Psoas muscle (tissue), 8 donors: Measurements from ENCODE around the gene TOM1. TPM values are rescaled to one million over a fixed set of nuclear protein-coding genes. Genes with fewer than 3 reads are reported as not detected.

Experiments used
- ATAC-seq, 4 donors: fragments of 200-7000 bp; cut with Tn5 transposase; one replicate each; pipeline ENCODE4 v1.9.1; 2020; ENCODE audit warnings: moderate library complexity in 3 of 4, mild to moderate bottlenecking in 2 of 4
- DNase-seq, 2 donors: peaks; one replicate each; pipeline ENCODE4 v3.0.0-alpha.2; 2020
- H3K27ac ChIP-seq: fragments of 200-600 bp; one replicate; pipeline ENCODE4 v1.8.0; 2022
- H3K27me3 ChIP-seq, 3 donors: fragments of 200-600 bp in 1 of 3; one replicate each; pipeline versions ENCODE4 v1.6.1 to v1.8.0; 2013 to 2022; ENCODE audit warnings: low read length in 2 of 3, mild to moderate bottlenecking in 2 of 3, moderate library complexity in 1 of 3; ENCODE audit not compliant: insufficient read depth in 3 of 3
- H3K36me3 ChIP-seq, 2 donors: fragments of 200-600 bp in 1 of 2; one replicate each; pipeline versions ENCODE4 v1.6.1 to v1.8.0; 2013 to 2022; ENCODE audit warnings: low read depth in 1 of 2, mild to moderate bottlenecking in 1 of 2, moderate library complexity in 1 of 2; ENCODE audit not compliant: insufficient read depth in 1 of 2
- H3K4me1 ChIP-seq: fragments of 200-600 bp; one replicate; pipeline ENCODE4 v1.8.0; 2022
- H3K4me3 ChIP-seq: fragments of 200-600 bp; one replicate; pipeline ENCODE4 v1.8.0; 2022; ENCODE audit warnings: mild to moderate bottlenecking
- H3K9me3 ChIP-seq: fragments of 200-600 bp; one replicate; pipeline ENCODE4 v1.8.0; 2022
- WGBS, 3 donors: extraction: QIAGEN DNeasy Blood & Tissue Kit; methylation state at CpG; one replicate each; pipeline versions ENCODE4 v1.1.6 to v1.1.7; 2013; 5-methylcytosine and 5-hydroxymethylcytosine counted together
- intact Hi-C, 2 donors: fragments of 100-400 bp; cut with DNase I; formaldehyde crosslinking; loops; one replicate each; pipeline versions ENCODE4 v1.11.0 to v1.14.2; 2022
- polyA plus RNA-seq, 3 donors: library from polyadenylated mRNA; stranded (reverse); fragments of 200-250 nt; gene quantifications; one replicate each; pipeline ENCODE4 v1.2.3, GENCODE V29; 2013
- total RNA-seq, 4 donors: library from RNA; stranded (reverse); fragmentation: NEBNext Ultra II Directional in 2 of 4; extraction: Animal tissue kit (Norgen Biotek cat#: 25700) in 2 of 4; gene quantifications; one replicate each; pipeline versions ENCODE4 v1.2.1 to v1.2.4, GENCODE V29; 2021 to 2023
- TF ChIP-seq, protein P1 (sequence below): fragments of 200-600 bp; IDR thresholded peaks from one replicate; pipeline ENCODE4 v1.8.0; 2022; ENCODE audit warnings: antibody characterized with exemption
- donor health status: healthy with polysubstance abuse.
- donor health status: DM: no; HTN: no; CAD: no; lungs with moderate emphysema.
- donor health status: Bipolar disorder and iron deficiency.
- donor health status: healthy.
- donor health status: DM: yes; HTN: yes; CAD: no.
- donor health status: DM: no; HTN: no; CAD: no.
- donor health status: DM: no; HTN: no; CAD: no.
- donor health status: DM: yes; HTN: yes; CAD: no.

TOM1 gene
- total and polyA plus RNA-seq, 7 donors = 69.7 to 187 (median 116) TPM

DNA sequence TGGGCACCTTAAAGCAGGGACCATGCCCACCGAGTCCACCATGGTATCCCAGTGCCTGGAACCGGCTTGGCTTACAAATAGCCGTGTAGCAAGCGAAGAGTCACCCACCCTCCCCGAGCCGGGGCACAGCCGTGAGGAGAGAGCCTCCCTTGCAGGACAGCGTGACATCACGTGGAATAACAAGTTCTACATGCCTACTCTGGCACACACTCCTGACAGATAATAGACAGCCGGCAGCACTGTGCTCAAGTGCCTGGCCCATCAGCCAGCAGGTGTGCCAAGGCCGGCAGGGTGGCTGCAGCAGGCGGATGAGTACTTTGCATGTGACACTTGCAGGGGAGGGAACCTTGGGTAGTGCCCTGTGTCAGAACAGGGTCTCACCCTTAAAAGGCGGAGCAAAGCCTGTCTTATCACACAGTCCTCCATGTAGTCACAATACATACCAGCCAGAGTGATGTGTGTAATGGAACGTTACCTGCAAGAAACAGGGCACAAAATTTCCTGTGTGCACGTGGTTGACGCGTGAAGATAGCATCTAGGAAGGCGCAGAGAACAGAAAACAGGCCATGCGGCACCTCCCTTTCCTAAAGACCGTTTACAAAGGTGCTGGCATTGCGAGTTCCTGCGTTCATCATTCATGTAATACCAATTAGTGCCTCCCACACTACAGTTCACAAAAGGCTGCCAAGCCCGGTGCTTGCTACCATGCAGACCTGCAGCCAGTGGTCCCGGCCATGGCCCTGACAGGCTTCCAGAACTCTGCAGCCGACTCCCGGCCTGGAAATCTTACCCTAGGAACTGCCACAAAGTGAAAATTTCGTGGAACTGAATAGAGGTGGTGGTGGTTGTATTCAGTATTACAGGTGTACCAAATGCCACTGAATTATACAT is 16.4 kb downstream of the TOM1 start:
- Histone ChIP-seq H3K4me3 (peak overlapping the region; percentile 48), H3K27me3 (no peaks in the 10 kb centered on the region), H3K4me1 (peaks cover 66% of the 10 kb centered on the region), H3K9me3 (no peaks in the 10 kb centered on the region), H3K36me3 (peaks cover 0 to 40% of the 10 kb centered on the region in 2 donors), H3K27ac (peak overlapping the region; percentile 95)
- TF ChIP-seq, protein P1, sequence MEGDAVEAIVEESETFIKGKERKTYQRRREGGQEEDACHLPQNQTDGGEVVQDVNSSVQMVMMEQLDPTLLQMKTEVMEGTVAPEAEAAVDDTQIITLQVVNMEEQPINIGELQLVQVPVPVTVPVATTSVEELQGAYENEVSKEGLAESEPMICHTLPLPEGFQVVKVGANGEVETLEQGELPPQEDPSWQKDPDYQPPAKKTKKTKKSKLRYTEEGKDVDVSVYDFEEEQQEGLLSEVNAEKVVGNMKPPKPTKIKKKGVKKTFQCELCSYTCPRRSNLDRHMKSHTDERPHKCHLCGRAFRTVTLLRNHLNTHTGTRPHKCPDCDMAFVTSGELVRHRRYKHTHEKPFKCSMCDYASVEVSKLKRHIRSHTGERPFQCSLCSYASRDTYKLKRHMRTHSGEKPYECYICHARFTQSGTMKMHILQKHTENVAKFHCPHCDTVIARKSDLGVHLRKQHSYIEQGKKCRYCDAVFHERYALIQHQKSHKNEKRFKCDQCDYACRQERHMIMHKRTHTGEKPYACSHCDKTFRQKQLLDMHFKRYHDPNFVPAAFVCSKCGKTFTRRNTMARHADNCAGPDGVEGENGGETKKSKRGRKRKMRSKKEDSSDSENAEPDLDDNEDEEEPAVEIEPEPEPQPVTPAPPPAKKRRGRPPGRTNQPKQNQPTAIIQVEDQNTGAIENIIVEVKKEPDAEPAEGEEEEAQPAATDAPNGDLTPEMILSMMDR = no peak
- 33 to 62% (median 37%) methylated on average over 27 of the region's 27 CpGs for WGBS, 3 donors
- ATAC-seq (peak; percentile 62 to 74 (median 72)), DNase-seq (peak; percentile 76 to 93)
- intact Hi-C loops = no loop called here

DNA sequence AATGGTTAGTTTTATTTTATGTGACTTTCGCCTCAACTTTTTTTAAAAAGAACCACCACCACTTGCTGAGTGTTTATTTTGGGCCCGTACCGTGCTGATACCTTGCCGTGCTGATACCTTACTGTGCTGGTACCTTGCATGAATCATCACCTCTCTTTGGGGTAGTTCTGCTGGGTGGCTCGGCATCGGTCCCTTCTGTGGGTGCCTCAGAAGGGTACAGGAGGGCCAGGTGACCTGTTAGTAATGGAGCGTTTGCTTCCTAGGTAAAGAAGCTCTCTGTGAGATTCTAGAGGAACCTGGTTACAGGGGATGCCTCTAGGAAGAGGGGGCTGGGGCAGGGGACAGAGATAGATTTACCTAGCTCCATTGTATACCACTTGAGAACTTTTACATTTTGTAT is 17.1 kb downstream of the TOM1 start:
- Histone ChIP-seq H3K27me3 (no peaks in the 10 kb centered on the region), H3K4me3 (peak overlapping the region; percentile 20), H3K4me1 (peaks cover 60% of the 10 kb centered on the region), H3K9me3 (no peaks in the 10 kb centered on the region), H3K27ac (peak overlapping the region; percentile 95), H3K36me3 (peaks cover 0 to 46% of the 10 kb centered on the region in 2 donors)
- DNase-seq (no peak), ATAC-seq (no peak)
- WGBS, 3 donors = 81 to 94% (median 88%) methylated on average over 7 of the region's 7 CpGs
- TF ChIP-seq, protein P1 = no peak
- intact Hi-C loops = no loop called here

DNA sequence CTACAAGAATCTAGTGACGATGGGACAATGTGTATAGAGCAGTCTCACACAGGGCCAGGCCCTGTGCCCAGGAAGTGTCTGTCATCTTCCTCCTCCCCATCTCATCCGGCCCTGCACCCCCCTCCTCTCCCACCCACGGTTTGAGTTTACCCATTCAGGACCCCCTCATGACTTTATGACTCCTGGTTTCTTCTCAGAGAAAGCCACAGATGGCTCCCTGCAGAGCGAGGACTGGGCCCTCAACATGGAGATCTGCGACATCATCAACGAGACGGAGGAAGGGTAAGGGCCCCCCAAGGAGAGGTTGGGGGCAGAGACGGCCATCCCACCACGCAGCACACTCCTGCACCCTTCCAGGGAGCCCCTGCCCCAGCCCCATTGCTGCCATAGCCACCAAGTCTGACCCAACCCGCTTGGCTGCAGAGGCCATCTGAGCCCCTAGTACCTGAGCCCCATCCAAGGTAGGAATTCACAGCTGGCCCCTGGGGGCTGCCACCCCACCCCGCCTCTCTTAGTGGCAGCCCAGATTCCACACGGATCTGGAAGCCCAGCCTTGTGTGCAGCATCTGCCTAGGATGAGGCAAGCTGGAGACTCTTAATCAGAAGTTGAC is 18.1 kb downstream of the TOM1 start:
- DNase-seq (no peak), ATAC-seq (no peak)
- Histone ChIP-seq H3K9me3 (no peaks in the 10 kb centered on the region), H3K4me3 (no peak overlapping the region), H3K27me3 (no peaks in the 10 kb centered on the region), H3K36me3 (peaks cover 0 to 57% of the 10 kb centered on the region in 2 donors), H3K4me1 (peaks cover 52% of the 10 kb centered on the region), H3K27ac (peak overlapping the region; percentile 11)
- 82 to 88% (median 82%) methylated on average over 12 of the region's 12 CpGs for WGBS, 3 donors
- intact Hi-C loops = no loop called here
- TF ChIP-seq, protein P1 = no peak

DNA sequence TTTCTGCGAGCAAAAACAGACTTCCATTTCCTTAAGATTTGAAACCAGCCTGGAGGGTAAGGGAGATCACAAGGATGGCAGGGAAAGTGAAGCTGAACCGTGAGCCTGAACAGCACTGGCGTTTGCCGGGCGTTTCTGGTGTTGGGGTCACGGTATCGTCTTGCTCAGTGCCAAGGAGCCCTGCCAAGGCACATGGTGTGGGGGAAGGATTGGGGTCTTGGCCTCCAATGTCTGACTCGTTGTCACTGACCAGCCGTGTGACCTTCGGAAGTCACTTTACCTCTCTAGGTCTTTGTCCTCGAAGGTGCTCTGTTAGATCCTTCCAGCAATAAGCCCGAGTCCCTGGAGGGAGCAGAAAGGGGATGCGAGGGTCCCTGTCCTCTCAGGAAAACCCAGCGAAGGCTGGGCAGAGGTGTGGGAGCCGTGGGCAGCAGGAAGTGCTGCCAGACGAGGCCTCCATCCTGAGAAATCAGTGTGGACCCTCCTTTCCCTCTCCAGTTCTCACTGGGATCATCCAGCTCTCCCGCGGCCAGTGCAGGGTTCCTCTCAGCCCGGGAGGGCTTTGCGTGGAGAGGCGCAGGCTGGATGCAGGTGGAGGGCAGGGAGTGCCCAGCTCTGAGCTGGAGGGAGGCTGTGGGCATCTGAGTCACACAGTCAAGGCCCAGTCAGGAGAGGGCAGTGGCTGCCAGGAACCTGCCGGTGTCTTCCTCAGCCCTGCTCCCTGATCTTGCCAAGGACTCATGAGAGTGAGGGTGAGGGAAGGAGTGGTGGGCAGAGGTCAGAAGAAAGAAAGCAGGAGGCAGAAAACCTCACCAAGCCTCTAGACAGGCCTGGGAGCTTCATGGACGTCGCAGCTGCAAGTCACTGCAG is 18.9 kb downstream of the TOM1 start:
- ATAC-seq = no peak
- intact Hi-C loops = no loop called here
- TF ChIP-seq, protein P1 = no peak
- Histone ChIP-seq H3K4me3 (no peak overlapping the region), H3K36me3 (peaks cover 0 to 65% of the 10 kb centered on the region in 2 donors), H3K27me3 (no peaks in the 10 kb centered on the region), H3K4me1 (peaks cover 44% of the 10 kb centered on the region), H3K27ac (peak overlapping the region; percentile 11), H3K9me3 (no peaks in the 10 kb centered on the region)
- DNase-seq = no peak
- WGBS, 3 donors = 75 to 81% (median 79%) methylated on average over 24 of the region's 24 CpGs
